Right ventricle myocardium superior (tissue), 1 donor: ENCODE measurements around the gene TYMS. TPM values are rescaled to one million over a fixed set of nuclear protein-coding genes. Genes with fewer than 3 reads are reported as not detected.

Source experiments
- ATAC-seq: fragments of 200-7000 bp; cut with Tn5 transposase; one replicate; pipeline ENCODE4 v1.9.1; 2020; ENCODE audit warnings: mild to moderate bottlenecking; ENCODE audit not compliant: poor library complexity
- DNase-seq: peaks from one replicate; pipeline ENCODE4 v3.0.0-alpha.2; 2020
- intact Hi-C: fragments of 100-400 bp; cut with DNase I; formaldehyde crosslinking; loops from one replicate; pipeline ENCODE4 v1.11.2; 2022
- long read RNA-seq: library from polyadenylated mRNA; unstranded; transcript quantifications from one replicate; pipeline ENCODE4 v2.0.0, GENCODE V29; 2021
- total RNA-seq: library from RNA; stranded (reverse); fragmentation: NEBNext Ultra II Directional; extraction: Animal tissue kit (Norgen Biotek cat#: 25700); gene quantifications from one replicate; pipeline ENCODE4 v1.2.1, GENCODE V29; 2021
- donor health status: DM: no; HTN: yes; CAD: no; lungs with severe emphysema.

TYMS gene
- total RNA-seq = 2.7 TPM
- long read RNA-seq, transcript TYMS-203 (7 exons, 1,662 nt) = major isoform, 6 of 6 reads
- long read RNA-seq, partial matches to known transcripts = 0 of 6 reads
- long read RNA-seq, other reads (novel, unspliced or antisense) = 0 of 6 reads

DNA sequence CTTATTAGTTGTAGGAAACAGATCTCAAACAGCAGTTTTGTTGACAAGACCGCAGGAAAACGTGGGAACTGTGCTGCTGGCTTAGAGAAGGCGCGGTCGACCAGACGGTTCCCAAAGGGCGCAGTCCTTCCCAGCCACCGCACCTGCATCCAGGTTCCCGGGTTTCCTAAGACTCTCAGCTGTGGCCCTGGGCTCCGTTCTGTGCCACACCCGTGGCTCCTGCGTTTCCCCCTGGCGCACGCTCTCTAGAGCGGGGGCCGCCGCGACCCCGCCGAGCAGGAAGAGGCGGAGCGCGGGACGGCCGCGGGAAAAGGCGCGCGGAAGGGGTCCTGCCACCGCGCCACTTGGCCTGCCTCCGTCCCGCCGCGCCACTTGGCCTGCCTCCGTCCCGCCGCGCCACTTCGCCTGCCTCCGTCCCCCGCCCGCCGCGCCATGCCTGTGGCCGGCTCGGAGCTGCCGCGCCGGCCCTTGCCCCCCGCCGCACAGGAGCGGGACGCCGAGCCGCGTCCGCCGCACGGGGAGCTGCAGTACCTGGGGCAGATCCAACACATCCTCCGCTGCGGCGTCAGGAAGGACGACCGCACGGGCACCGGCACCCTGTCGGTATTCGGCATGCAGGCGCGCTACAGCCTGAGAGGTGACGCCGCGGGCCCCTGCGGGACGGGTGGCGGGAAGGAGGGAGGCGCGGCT lies at the start of gene TYMS:
TSS of gene TYMS (plus strand) at position 343 of the 690 bp plus-strand sequence. CDS start at position 433, 90 bp downstream.
- peak; percentile 67 for ATAC-seq
- DNase-seq = peak; percentile 47
- intact Hi-C loops = no loop called here

DNA sequence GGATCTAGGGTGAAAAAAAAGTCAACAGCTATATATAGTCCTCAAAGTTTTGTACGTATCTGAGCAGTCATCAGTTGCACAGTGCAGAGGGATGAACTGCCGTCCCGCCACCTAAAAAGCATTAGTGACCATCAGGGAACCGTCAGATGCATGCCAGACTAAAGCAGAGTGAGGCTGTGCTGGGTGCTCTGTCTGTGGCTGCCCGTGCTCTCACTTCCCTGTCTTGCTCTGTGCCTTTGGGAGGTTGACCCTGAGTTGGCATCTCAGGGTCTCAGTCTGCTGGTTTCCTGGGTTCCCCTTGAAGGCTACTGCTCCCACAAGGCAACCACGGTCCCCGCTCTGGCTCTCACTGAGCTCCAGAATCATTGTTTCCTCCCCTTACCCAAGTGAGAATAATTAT lies 49.5 kb upstream of the TYMS start:
- ATAC-seq (peak; percentile 29), DNase-seq (no peak)
- intact Hi-C loops = no loop called here

DNA sequence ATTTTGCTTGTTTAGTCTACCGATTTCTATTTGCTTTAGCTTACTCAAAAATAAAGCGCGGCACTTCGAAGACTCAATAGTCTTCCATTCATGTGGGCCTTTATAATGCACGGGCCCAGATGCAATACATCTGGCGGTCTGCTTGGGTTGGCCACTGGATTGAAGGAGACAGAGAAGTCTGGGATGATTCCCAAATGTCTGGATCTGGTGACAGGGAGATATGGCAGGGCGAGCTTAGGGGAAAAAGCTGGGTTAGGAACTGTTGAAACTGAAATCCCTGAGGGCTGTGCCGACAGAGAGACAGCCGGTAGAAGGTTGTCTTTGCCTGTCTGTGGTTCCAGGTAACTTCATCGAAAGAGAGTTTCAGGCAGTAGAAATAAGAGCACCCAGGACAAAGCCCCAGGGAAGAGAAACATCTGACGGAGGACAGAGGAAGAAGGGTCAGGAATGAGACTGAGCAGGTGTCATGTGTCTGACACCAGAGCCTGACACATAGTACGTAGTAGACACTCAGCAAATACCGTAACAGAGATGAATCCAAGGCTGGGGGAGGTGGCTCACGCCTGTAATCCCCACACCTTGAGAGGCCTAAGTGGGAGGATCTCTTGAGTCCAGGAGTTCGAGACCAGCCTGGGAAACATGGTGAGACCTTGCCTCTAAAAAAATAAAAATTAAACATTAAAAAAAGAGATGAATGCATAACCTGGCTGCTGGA lies 47.1 kb upstream of the TYMS start:
- ATAC-seq (peak; percentile 67), DNase-seq (no peak)
- intact Hi-C loops = loop anchor here (5.0 kb wide), 1 partner anchor 58 kb away; no protein-coding TSS in a partner anchor

DNA sequence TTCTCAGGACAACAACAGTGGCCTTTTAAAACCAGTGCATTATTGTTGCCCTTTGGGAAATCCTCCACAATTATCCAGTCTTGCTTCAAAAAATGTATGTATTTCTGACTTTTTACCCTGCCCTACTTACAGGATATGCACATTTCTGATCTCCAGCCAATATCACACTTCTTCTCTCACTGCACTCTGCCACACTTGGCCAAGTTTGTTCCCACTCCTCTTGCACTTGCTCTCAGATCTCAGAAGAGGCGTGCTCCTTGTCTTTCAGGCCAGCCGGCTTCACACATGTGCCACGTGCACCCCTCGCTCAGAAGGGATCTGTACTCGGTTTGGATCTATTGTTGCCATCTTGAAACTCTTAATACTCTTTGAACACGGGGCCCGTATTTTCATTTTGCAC lies 45.3 kb upstream of the TYMS start:
- DNase-seq = no peak
- intact Hi-C loops = loop anchor here (5.0 kb wide), 1 partner anchor 60 kb away; no protein-coding TSS in a partner anchor
- no peak for ATAC-seq

DNA sequence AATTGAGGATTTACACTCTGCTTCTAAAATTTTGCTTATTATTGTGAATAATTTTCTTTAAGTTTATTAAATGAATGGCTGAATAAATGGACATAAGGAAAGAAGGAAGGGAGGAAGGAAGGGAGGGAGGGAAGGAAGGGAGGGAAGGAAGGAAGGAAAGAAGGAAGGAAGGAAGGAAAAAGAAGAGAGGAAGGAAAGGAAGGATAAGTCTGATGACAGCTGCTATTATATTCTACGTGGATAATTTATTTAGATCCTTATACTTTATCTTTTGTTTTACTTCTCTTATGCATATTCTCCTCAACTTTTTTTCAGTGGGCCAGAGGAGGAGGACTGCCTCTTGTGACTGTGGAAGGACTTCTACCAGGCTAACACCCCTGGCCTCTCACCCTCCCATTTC lies 43.3 kb upstream of the TYMS start:
- DNase-seq (no peak), ATAC-seq (no peak)
- intact Hi-C loops = loop anchor here (5.0 kb wide), 1 partner anchor 62 kb away; no protein-coding TSS in a partner anchor

DNA sequence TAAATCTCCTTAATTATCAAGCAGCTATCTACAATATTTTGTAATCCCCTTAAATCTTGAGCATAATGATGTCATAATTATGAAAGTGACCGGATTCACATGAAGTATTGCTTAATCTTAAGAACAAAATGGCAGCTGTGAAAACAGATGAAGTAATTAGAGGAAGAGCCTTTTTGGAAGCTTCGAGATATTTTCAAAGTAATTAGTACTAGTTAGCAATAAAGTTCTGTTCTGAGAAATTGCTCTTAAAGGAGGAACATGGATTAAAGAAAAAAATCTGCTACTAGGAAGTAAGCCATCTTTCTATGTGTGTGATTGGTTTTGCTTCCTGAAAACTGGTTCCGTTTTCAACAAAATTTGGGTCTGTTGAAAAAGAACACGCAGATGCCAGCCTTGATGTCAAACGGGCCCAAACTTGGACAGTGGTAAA lies 42.3 kb upstream of the TYMS start:
- intact Hi-C loops = loop anchor here (5.0 kb wide), 1 partner anchor 328 kb away; no protein-coding TSS in a partner anchor
- DNase-seq = no peak
- ATAC-seq = peak; percentile 47

DNA sequence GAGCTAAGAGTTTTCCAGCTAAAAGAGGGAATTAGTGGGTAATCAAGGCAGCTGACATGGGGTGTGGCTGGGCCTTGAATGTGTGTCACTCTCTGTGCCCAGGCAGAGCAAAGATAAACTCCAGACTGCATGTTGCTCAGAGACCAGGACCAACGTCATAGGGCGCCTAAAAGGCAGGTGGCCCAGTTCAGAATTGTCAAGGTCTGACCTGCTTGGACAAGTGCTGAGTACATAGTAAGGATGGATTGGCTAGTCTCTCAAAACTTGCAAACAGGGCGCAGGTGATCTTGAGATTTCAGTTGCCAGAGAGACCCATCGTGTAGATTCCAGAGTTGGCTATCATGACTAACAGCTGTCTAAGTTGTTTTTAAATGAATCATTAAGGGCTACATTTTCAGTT lies 41.7 kb upstream of the TYMS start:
- peak; percentile 29 for ATAC-seq
- no peak for DNase-seq
- intact Hi-C loops = loop anchor here (5.0 kb wide), 1 partner anchor 328 kb away; no protein-coding TSS in a partner anchor

DNA sequence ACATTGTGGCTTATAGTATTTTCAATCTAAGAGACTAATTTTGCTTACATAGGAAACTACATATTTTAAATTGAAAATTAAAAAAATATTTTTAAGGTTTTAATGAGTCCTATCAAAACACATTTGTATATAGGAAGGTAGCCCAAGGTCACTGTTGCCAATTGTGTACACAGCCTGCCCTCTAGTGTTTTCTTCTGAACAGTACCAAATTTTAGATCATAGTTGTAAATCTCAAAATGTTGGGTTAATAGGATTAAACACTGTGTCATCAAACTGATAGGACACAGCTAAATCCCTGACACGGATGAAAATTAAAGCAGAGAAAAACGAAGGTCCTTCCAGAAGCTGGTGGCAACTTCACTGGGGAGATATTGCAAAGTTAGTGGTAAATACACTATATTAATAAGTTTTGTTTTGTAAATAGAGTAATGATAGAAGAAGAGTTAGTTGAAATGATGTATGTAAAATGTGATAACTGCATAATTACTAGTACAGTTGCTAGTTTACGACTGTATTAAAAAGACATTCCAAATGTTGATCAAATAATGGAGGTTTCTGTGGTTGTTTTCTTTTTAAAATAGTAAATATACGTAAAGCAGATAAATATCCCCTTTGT lies 41.0 kb upstream of the TYMS start:
- peak; percentile 82 for ATAC-seq
- no peak for DNase-seq
- intact Hi-C loops = loop anchor here (5.0 kb wide), 1 partner anchor 329 kb away; no protein-coding TSS in a partner anchor

DNA sequence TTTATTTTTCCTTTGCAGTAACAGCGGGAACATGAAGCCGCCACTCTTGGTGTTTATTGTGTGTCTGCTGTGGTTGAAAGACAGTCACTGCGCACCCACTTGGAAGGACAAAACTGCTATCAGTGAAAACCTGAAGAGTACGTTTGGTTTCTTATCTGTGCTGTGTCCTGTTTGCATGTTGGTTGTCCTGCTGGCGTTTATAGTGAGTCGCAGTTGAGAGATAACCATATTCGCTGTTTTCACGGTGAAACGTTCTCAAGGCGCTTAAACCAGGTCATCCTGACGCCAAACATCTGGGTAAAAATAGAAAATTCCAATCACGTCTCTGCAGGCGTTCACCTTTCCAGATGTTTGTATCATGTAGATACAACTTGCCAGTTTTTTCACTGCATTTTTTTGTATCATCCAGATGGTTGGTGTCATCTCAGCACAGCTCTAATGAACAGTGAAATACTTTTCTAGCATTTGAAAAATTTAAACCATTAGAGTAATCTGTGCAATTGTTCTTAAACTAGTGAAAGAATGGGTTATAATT lies 39.4 kb upstream of the TYMS start:
- DNase-seq (no peak), ATAC-seq (no peak)
- intact Hi-C loops = loop anchor here (5.0 kb wide), 1 partner anchor 331 kb away; no protein-coding TSS in a partner anchor

DNA sequence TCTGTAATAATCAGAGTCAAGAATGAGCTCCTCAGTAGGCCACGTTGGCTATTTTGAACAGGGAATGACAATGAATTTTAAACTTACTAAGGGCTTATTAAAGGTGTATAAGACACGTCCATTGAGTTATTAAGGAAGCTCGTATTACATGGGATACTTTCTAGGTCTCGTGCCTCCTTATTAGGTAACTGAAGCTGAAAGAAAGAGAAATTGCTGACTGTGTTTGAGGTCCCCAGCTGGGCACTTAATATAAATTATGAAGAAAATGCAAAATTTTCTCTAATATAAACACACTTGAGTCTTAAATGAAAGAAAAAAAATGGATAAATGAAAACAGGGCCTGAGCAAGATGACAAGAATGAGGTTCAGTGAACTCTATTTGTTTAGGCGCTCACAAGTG lies 38.8 kb upstream of the TYMS start:
- DNase-seq = no peak
- intact Hi-C loops = loop anchor here (5.0 kb wide), 1 partner anchor 331 kb away; no protein-coding TSS in a partner anchor
- ATAC-seq = no peak

DNA sequence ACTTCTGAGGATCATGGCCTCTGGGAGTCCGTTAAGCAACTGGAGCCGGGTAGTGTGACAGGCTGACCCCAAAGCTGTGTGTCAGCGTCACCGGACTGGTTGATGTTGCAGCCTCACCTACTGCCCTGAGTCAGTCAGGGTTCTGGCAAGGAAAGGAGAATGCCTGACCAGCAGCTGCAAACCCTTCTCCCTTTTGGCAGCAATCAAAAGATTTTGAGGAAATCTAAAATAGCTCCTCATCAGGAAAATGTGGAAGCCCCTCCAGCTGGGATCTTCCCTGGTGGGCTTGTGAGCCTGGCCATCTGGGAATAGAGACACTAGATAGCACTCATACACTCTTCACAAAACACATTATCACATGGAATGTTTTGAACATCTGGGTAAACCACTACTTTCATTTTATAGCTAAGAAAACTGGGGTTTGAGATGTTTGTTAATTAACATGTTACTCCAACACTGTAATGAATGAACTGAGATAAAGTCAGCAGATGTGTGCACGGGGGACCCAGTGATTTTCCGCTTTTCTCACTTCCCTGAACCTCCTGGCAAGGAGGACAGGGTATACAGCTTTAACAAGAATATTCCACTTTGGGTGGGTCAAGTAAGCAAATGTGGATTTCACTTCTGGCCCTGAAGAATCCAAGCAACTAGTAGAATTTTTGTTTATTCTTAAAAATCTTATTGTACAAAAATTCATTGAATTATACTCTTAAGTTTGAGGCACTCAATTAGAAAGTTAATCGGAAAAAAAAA lies 36.0 kb upstream of the TYMS start:
- intact Hi-C loops = loop anchor here (5.0 kb wide), 1 partner anchor 216 kb away; no protein-coding TSS in a partner anchor
- DNase-seq = no peak
- no peak for ATAC-seq

DNA sequence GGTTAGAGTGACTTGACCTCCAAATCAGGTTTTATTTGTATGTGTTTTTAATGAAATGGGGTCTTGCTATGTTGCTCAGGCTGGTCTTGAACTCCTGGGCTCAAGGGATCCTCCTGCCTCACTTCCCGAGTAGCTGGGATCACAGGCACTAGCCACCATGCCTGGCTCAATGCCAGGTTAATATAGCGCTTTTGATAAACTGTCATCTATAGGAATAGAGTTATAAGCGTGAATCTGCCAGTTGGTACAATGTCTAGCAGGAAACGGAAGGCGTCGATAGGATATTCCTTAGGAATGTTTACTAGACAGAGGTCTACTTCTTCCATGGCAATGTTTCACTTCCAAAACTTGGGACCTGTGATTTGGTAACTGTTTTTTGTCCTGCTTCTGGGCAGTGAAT lies 35.2 kb upstream of the TYMS start:
- ATAC-seq = no peak
- DNase-seq = no peak
- intact Hi-C loops = loop anchor here (5.0 kb wide), 1 partner anchor 215 kb away; no protein-coding TSS in a partner anchor

DNA sequence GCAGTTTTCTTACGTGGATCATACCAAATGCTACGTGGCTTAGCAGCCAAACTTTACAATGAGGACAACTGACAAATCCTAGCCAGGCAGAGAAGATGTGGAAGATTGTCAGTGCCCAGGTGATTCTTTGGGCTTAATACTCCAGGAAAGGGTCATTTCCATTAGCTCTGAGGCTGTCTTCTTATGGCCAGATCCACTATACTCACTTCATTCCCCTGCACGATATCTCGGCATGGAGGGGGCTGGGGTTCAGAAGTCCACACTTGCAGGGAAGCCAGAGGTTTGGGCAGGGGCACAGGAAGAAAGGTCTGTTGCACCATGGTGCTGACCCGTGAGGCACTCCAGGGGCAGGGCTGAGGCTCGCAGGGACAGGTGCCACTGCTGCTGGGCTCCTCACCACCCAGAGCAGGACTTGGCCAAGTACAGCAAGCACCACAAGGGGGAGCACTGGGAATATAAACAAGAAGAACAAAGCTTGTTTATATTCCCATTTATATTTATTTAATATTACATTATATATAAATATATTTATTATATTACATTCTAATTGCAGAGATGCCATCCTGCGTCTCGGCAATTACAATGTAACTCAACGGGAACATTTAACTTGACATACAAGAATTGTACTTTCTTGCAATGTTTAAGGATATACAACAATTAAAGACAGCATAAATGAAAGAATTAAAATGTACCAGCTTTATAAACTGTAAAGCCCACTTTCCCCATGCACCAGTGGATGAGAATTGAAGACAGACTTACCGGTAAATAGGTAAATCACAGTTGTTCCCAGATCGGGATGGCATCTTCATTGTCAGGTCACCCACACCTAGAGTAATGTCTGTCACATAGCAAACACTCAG lies 33.5 kb upstream of the TYMS start:
- intact Hi-C loops = loop anchor here (5.0 kb wide), 1 partner anchor 213 kb away; no protein-coding TSS in a partner anchor
- peak; percentile 66 for DNase-seq
- ATAC-seq = peak; percentile 55

DNA sequence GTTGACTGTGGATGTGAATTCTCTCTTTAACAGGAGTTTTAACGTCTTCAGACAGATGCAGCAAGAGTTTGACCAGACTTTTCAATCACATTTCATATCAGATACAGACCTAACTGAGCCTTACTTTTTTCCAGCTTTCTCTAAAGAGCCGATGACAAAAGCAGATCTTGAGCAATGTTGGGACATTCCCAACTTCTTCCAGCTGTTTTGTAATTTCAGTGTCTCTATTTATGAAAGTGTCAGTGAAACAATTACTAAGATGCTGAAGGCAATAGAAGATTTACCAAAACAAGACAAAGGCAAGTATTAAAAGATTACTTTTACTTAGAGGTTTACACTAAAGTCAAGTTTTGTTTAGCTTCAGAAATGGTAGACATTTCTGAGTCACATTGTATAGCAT lies 30.2 kb upstream of the TYMS start:
- no peak for ATAC-seq
- no peak for DNase-seq
- intact Hi-C loops = no loop called here

DNA sequence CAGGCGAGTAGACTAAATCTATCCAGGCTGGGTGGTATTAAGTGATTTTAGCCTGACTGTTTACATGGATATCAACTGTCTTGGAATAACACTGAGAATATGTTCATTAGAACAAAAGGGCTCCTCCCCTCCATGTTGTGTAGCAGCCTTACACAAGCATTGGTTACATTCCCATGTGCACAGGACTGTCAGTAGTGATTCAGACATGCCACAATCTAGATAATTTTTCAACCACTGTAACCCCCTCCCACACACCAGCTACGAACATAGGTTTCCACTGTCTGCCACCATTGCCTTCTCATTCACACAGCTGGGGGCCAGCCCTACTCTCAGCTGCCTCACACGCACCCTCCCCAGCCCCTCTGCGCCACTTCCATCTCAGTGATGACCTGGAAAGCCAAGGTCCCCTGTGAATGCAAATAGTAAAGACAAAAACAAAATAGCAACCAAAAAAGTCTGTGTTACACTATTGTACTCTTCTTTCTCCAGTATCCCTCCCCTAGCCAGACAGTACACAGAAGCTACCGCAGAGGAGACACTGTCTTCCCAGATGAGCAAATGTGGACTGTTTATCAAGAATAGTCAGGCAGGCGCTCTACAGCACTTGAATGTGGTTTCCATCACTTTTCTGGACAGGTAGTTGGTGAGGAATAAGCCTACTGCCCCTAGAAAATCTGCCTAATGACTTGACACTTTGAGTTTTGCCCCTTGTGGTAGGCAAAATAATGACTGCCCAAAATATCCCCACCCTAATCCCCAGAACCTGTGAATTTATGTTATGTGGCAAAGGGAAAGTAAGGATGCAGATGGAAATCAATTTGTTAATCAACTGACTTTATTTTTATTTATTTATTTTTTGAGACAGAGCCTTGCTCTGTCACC lies 27.9 kb upstream of the TYMS start:
- DNase-seq = no peak
- ATAC-seq = no peak
- intact Hi-C loops = no loop called here

DNA sequence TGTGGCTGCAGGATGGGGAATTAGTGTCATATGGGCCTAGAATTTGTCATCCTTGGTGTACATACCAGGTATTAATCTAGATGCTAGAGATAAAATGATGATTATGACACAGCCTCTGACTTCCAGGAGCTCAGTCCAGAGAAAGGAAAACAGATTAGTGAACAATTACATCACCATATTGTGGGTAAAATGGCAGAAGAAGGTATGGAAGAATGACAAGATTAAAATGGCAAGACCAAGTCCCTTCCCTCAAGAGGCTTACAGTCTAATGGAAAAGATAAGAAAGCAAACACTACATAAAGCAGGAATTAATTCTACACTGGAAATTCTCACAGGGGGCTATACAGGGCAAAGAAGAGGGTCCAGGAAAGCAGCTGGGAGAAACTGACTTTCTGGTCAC lies 25.9 kb upstream of the TYMS start:
- no peak for ATAC-seq
- intact Hi-C loops = no loop called here
- DNase-seq = no peak
